ENCODE results near the gene COX7A2.
A peak's percentile ranks its signal among the peaks of the same experiment; 100 is the strongest.

Gene COX7A2, protein sequence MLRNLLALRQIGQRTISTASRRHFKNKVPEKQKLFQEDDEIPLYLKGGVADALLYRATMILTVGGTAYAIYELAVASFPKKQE

DNA sequence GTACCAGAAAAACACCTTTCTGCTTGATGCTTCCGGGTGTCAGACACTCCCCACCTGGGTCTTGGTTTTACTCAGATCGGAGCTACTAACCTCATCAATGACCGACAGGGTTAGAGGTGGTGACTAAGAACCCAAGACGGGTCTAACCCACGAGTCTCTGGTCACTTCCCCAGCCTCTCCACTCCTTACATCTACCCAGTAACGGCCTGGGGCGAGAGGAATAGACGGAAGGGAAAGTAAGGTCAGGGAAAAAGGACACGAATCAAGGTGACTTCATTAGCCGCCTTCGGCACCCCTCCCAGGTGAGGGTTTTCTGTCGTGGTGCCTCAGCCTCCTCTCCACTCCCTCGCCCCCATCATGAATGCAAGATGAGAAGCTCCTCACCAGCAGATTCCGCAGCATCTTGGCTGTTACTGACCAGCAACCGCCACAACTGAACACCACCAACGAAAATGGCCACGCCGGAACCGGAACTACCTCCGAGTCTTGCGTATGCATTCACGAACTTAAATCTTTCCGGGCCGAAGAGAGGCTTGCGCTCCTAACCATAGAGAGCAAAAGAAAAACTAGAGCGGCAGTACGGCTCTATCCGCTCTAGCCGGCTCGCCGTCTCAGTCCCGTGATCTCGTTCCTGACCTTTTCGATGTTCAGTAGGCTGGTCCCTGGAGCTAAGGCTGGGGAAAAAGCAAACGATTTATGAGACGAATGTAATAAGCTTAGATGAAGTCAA is at the start of gene COX7A2:
TSS of gene COX7A2 (minus strand) at position 469 of the 730 bp plus-strand sequence. CDS start at position 402, 67 bp downstream.
- DNase-seq (ENCODE audit: low read depth, low spot score) = peak; percentile 99
- peak within 1 kb of the TSS; percentile 80 for H3K4me3 ChIP-seq (ENCODE audit: low read depth, low read length)
- TF ChIP-seq, protein P1, sequence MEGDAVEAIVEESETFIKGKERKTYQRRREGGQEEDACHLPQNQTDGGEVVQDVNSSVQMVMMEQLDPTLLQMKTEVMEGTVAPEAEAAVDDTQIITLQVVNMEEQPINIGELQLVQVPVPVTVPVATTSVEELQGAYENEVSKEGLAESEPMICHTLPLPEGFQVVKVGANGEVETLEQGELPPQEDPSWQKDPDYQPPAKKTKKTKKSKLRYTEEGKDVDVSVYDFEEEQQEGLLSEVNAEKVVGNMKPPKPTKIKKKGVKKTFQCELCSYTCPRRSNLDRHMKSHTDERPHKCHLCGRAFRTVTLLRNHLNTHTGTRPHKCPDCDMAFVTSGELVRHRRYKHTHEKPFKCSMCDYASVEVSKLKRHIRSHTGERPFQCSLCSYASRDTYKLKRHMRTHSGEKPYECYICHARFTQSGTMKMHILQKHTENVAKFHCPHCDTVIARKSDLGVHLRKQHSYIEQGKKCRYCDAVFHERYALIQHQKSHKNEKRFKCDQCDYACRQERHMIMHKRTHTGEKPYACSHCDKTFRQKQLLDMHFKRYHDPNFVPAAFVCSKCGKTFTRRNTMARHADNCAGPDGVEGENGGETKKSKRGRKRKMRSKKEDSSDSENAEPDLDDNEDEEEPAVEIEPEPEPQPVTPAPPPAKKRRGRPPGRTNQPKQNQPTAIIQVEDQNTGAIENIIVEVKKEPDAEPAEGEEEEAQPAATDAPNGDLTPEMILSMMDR (IDR thresholded peaks at IDR 0.05; ENCODE audit: low read depth, low read length) = no peak
- in situ Hi-C loops (cut with HindIII; ENCODE audit: low sequenced_read_pairs) = no loop called here

DNA sequence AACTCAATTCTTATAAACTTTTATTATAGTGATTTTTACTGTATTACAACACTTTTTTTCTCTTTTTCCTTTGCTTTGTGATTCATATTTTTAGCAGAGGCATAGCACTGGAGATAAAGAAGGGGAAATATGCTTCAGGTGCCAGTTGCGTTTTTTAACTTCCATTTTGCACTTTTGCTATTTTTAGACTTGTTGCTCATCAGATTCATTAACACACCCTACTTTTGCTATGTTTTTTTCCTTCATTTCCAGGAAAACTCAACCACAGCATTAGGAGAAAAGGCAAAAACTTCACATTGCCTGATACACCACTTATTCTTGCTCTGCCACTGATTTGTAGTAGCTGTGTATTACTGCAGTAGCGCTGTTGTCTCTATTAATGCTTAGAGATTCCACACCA is 49.0 kb upstream of the COX7A2 start:
- in situ Hi-C loops (cut with HindIII; ENCODE audit: low sequenced_read_pairs) = no loop called here
- no peak overlapping the region for H3K4me3 ChIP-seq (ENCODE audit: low read depth, low read length)
- TF ChIP-seq, protein P1 (IDR thresholded peaks at IDR 0.05; ENCODE audit: low read depth, low read length) = no peak
- no peak for DNase-seq (ENCODE audit: low read depth, low spot score)

DNA sequence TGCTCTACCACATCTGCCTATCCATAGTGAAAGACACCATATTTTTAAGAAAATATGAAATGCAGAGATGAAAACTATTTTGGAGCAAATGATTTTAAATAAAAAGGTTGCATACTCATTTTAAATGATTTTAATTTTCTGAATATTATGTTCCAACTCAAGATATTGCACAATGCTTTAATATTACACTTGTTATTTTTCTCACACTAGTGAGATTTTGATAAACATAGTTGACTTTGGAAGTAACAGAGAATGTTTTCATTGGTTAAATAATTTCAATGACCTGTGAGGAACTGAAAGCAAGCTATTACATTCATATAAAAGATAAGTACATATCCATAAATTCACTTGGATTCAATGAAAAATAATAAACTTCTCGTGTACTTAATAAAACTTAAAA is 48.1 kb upstream of the COX7A2 start:
- TF ChIP-seq, protein P1 (IDR thresholded peaks at IDR 0.05; ENCODE audit: low read depth, low read length) = no peak
- no peak overlapping the region for H3K4me3 ChIP-seq (ENCODE audit: low read depth, low read length)
- in situ Hi-C loops (cut with HindIII; ENCODE audit: low sequenced_read_pairs) = no loop called here
- no peak for DNase-seq (ENCODE audit: low read depth, low spot score)

- TF ChIP-seq, protein P1 (IDR thresholded peaks at IDR 0.05; ENCODE audit: low read depth, low read length) = no peak
- in situ Hi-C loops (cut with HindIII; ENCODE audit: low sequenced_read_pairs) = no loop called here
- DNase-seq (ENCODE audit: low read depth, low spot score) = no peak
- H3K4me3 ChIP-seq (ENCODE audit: low read depth, low read length) = no peak overlapping the region
Measured at GRCh38 chr6:75291331-75291730, 47.7 kb upstream of the COX7A2 start.

DNA sequence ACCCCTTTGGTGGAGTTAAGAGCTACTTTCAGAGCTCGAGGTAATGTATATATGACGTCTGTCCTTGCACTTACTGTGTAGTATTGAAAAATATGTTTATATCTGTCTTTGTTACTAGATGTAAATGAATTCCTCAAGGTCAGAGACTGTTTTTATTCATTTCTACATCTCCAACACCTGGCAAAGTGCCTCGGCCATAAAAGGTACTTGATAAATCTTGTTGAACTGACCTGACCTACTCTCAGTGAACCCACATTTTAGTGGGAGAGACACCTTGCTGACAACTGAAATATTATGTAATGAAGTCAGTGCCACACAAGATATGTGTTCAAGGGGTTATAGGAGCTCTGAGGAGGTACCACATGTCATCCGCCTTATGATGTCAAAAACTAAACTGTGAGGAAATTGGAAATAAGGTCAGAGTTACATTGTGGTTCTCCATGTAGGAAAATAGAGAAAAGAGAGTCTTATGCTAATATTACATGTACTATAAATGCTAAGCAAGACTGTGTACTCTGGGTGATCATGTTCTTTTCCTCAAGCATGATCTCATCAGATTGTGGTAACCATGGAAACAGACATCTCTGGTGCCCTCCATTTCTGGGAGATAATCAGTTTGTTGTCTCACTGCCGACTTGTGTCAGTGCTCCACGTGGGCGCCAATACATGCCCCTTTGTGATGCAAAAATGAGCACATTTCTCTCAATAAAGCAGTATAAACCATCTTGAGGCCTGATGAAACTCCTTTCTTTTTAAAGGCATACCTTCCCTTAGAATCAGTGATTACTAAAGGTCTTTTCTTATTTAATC is 46.7 kb upstream of the COX7A2 start:
- in situ Hi-C loops (cut with HindIII; ENCODE audit: low sequenced_read_pairs) = no loop called here
- H3K4me3 ChIP-seq (ENCODE audit: low read depth, low read length) = no peak overlapping the region
- TF ChIP-seq, protein P1 (IDR thresholded peaks at IDR 0.05; ENCODE audit: low read depth, low read length) = no peak
- DNase-seq (ENCODE audit: low read depth, low spot score) = no peak

GRCh38 chr6:75288023-75288422 is 44.4 kb upstream of the COX7A2 start:
- H3K4me3 ChIP-seq (ENCODE audit: low read depth, low read length) = no peak overlapping the region
- no peak for DNase-seq (ENCODE audit: low read depth, low spot score)
- TF ChIP-seq, protein P1 (IDR thresholded peaks at IDR 0.05; ENCODE audit: low read depth, low read length) = no peak
- in situ Hi-C loops (cut with HindIII; ENCODE audit: low sequenced_read_pairs) = no loop called here

Measured in astrocyte of the spinal cord (primary cell).